Measurements from ENCODE around the gene PHIP. TPM values are rescaled to one million over a fixed set of nuclear protein-coding genes. Genes with fewer than 3 reads are reported as not detected.

PHIP gene
- total and polyA plus RNA-seq, 9 of the 15 experiments (the other 6 are each of a cell fraction or from before 2014, with no cell fraction given): 8.1 to 36.3 (median 16.5) TPM

DNA sequence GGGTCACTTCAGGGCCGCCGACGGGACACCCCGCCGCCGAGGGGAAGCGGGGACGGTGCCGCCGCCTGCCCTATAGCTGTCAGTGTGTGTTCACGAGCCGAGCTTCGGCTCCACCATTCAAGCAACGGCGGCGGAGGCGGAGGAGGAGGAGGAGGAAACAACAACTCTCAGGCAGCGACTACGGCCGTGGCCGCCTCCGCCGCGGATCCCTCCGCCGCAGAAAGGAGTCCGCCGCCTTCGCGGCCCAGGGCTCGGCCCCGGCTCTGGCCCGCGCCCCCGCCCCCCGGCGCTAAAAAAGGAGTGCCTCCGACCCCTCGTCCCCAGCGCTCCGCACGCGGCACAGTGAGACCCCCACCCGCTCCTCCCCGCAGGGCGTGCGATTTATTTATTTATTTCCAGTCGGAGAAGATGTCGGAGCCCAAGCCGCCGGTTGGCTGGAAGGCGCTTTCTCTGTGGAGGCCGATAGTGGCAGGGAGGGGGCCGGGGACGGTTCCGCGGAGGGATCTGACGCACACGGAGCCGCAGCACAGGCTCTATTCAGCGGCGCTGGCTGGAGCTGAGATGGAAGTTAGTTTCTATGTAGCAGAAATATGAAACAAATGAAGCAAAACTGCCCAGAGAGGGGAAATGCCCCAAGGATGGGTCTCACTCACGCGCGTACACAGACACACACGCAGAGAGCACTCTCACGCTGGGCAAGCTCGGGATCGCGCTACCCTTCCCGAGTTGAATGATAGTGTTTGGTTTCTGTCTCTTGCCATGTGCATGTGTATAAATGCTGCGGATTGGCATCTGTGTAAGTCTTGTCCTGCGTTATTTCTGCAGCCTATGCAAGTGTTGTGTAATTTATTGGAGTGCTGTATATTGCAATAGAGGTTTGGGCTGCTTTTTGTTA is at the start of gene PHIP (continued):
- TF ChIP-seq, protein P1, sequence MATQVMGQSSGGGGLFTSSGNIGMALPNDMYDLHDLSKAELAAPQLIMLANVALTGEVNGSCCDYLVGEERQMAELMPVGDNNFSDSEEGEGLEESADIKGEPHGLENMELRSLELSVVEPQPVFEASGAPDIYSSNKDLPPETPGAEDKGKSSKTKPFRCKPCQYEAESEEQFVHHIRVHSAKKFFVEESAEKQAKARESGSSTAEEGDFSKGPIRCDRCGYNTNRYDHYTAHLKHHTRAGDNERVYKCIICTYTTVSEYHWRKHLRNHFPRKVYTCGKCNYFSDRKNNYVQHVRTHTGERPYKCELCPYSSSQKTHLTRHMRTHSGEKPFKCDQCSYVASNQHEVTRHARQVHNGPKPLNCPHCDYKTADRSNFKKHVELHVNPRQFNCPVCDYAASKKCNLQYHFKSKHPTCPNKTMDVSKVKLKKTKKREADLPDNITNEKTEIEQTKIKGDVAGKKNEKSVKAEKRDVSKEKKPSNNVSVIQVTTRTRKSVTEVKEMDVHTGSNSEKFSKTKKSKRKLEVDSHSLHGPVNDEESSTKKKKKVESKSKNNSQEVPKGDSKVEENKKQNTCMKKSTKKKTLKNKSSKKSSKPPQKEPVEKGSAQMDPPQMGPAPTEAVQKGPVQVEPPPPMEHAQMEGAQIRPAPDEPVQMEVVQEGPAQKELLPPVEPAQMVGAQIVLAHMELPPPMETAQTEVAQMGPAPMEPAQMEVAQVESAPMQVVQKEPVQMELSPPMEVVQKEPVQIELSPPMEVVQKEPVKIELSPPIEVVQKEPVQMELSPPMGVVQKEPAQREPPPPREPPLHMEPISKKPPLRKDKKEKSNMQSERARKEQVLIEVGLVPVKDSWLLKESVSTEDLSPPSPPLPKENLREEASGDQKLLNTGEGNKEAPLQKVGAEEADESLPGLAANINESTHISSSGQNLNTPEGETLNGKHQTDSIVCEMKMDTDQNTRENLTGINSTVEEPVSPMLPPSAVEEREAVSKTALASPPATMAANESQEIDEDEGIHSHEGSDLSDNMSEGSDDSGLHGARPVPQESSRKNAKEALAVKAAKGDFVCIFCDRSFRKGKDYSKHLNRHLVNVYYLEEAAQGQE (IDR thresholded peaks at IDR 0.05; ENCODE audit: borderline replicate concordance): no peak
- TF ChIP-seq, protein P1 (CRISPR knock-in tag; IDR thresholded peaks at IDR 0.05; ENCODE audit: low read depth): no peak
- TF ChIP-seq CHD2 (IDR thresholded peaks at IDR 0.05; ENCODE audit: low read depth, low read length) (peak; percentile 86), HOXB6 (CRISPR knock-in tag; IDR thresholded peaks at IDR 0.05; ENCODE audit: borderline replicate concordance) (no peak), THRAP3 (IDR thresholded peaks at IDR 0.05; ENCODE audit: borderline replicate concordance) (no peak), ZNF354B (CRISPR knock-in tag; IDR thresholded peaks at IDR 0.05) (no peak), HDAC3 (IDR thresholded peaks at IDR 0.05; ENCODE audit: borderline replicate concordance, partially characterized antibody) (no peak), TGIF2 (CRISPR knock-in tag; IDR thresholded peaks at IDR 0.05) (no peak), ILK (tag; IDR thresholded peaks at IDR 0.05; ENCODE audit: borderline replicate concordance, low read depth) (no peak), ZBTB7A (IDR thresholded peaks at IDR 0.05; ENCODE audit: borderline replicate concordance, control insufficient read depth, low read depth, low read length) (peak; percentile 78), MYC (IDR thresholded peaks at IDR 0.05; ENCODE audit: low read depth, low read length) (peak; percentile 82), MYC (CRISPR knock-in tag; IDR thresholded peaks at IDR 0.05; ENCODE audit: borderline replicate concordance, low read depth) (no peak; the same call in 1 of the 2 replicates), CBX3 (IDR thresholded peaks at IDR 0.05; ENCODE audit: borderline replicate concordance in 1 of 2, low read length in 2 of 2) (no peak), ZNF140 (CRISPR knock-in tag; IDR thresholded peaks at IDR 0.05) (no peak), POLR2AphosphoS5 (IDR thresholded peaks at IDR 0.05; ENCODE audit: control insufficient read depth, insufficient read depth, low read depth, low read length) (peak; percentile 58; the same call in 1 of the 2 replicates), CHD4 (IDR thresholded peaks at IDR 0.05; ENCODE audit: insufficient read depth, insufficient replicate concordance, low read depth, low read length, poor library complexity, severe bottlenecking) (no peak)
- TF ChIP-seq, protein P2, sequence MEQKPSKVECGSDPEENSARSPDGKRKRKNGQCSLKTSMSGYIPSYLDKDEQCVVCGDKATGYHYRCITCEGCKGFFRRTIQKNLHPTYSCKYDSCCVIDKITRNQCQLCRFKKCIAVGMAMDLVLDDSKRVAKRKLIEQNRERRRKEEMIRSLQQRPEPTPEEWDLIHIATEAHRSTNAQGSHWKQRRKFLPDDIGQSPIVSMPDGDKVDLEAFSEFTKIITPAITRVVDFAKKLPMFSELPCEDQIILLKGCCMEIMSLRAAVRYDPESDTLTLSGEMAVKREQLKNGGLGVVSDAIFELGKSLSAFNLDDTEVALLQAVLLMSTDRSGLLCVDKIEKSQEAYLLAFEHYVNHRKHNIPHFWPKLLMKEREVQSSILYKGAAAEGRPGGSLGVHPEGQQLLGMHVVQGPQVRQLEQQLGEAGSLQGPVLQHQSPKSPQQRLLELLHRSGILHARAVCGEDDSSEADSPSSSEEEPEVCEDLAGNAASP (IDR thresholded peaks at IDR 0.05): no peak

Measured in K562 (cell line).